SK-N-SH treated with all-trans-retinoic acid at 6 μM for 48 hours (cell line): ENCODE data around the gene ZBTB46.

ENCODE experiments used
- ATAC-seq: fragments of 200-7000 bp; cut with Tn5 transposase; 3 replicates; pipeline ENCODE4 v1.9.1; 2020; ENCODE audit warnings: mild to moderate bottlenecking, moderate library complexity
- ARNTL ChIP-seq: fragments of 450-650 bp; formaldehyde crosslinking; IDR thresholded peaks from 2 replicates; pipeline ENCODE4 v1.5.0; 2020; ENCODE audit warnings: low read depth, mild to moderate bottlenecking, moderate library complexity, borderline replicate concordance
- BACH2 ChIP-seq: fragments of 250-450 bp; sonication (Bioruptor Pico); IDR thresholded peaks from 2 replicates; pipeline ENCODE4 v1.9.0; 2021; ENCODE audit warnings: mild to moderate bottlenecking, borderline replicate concordance
- CSDC2 ChIP-seq: fragments of 250-450 bp; sonication (Bioruptor Pico); IDR thresholded peaks from 2 replicates; pipeline ENCODE4 v1.5.0; 2020; ENCODE audit warnings: mild to moderate bottlenecking, moderate library complexity
- CSRNP3 ChIP-seq: fragments of 250-450 bp; sonication (Bioruptor Pico); IDR thresholded peaks from 2 replicates; pipeline ENCODE4 v1.5.1; 2021; ENCODE audit warnings: mild to moderate bottlenecking, moderate library complexity
- ESRRG ChIP-seq: fragments of 250-450 bp; sonication (Bioruptor Pico); IDR thresholded peaks from 2 replicates; pipeline ENCODE4 v1.6.1; 2021; ENCODE audit warnings: mild to moderate bottlenecking
- GLIS3 ChIP-seq: fragments of 250-450 bp; sonication (Bioruptor Pico); IDR thresholded peaks from 2 replicates; pipeline ENCODE4 v1.5.0; 2020; ENCODE audit warnings: mild to moderate bottlenecking, moderate library complexity
- ISL1 ChIP-seq: fragments of 250-450 bp; sonication (Bioruptor Pico); IDR thresholded peaks from 2 replicates; pipeline ENCODE4 v2.1.2; 2022; ENCODE audit warnings: mild to moderate bottlenecking, moderate library complexity
- PATZ1 ChIP-seq: fragments of 250-450 bp; sonication (Bioruptor Pico); IDR thresholded peaks from 2 replicates; pipeline ENCODE4 v1.8.0; 2020; ENCODE audit warnings: mild to moderate bottlenecking, moderate library complexity, borderline replicate concordance
- POU6F1 ChIP-seq: fragments of 250-450 bp; sonication (Bioruptor Pico); IDR thresholded peaks from 2 replicates; pipeline ENCODE4 v1.8.0; 2021; ENCODE audit warnings: low read depth, mild to moderate bottlenecking, moderate library complexity, borderline replicate concordance
- PPARA ChIP-seq: fragments of 250-450 bp; sonication (Bioruptor Pico); IDR thresholded peaks from 2 replicates; pipeline ENCODE4 v1.5.0; 2020; ENCODE audit warnings: mild to moderate bottlenecking, borderline replicate concordance
- SNAI2 ChIP-seq: fragments of 250-450 bp; sonication (Bioruptor Pico); IDR thresholded peaks from 2 replicates; pipeline ENCODE4 v1.5.0; 2020; ENCODE audit warnings: mild to moderate bottlenecking, moderate library complexity
- TCF4 ChIP-seq: fragments of 250-450 bp; sonication (Bioruptor Pico); IDR thresholded peaks from 2 replicates; pipeline ENCODE4 v1.8.0; 2021; ENCODE audit warnings: mild to moderate bottlenecking, moderate library complexity, borderline replicate concordance
- TOX ChIP-seq: fragments of 250-450 bp; sonication (Bioruptor Pico); IDR thresholded peaks from 2 replicates; pipeline ENCODE4 v1.8.0; 2021; ENCODE audit warnings: mild to moderate bottlenecking, moderate library complexity, borderline replicate concordance
- ZC3H10 ChIP-seq: fragments of 250-450 bp; sonication (Bioruptor Pico); IDR thresholded peaks from 2 replicates; pipeline ENCODE4 v1.5.1; 2021; ENCODE audit warnings: mild to moderate bottlenecking, moderate library complexity
- ZFP30 ChIP-seq: fragments of 450-650 bp; formaldehyde crosslinking; IDR thresholded peaks from 2 replicates; pipeline ENCODE4 v1.5.0; 2022; ENCODE audit warnings: mild to moderate bottlenecking, moderate library complexity
- ZNF565 ChIP-seq: fragments of 450-650 bp; formaldehyde crosslinking; conservative IDR thresholded peaks from 2 replicates; pipeline ENCODE4 v1.5.0; 2020; ENCODE audit warnings: low read depth, mild to moderate bottlenecking, moderate library complexity
- ZNF70 ChIP-seq: fragments of 450-650 bp; formaldehyde crosslinking; IDR thresholded peaks from 2 replicates; pipeline ENCODE4 v1.5.0; 2020; ENCODE audit warnings: mild to moderate bottlenecking, moderate library complexity
- ZNF8 ChIP-seq: fragments of 450-650 bp; formaldehyde crosslinking; IDR thresholded peaks from 2 replicates; pipeline ENCODE4 v1.5.0; 2020; ENCODE audit warnings: mild to moderate bottlenecking, moderate library complexity
- TF ChIP-seq, protein P1 (sequence below): fragments of 250-450 bp; sonication (Bioruptor Pico); IDR thresholded peaks from 2 replicates; pipeline ENCODE4 v1.5.0; 2020; ENCODE audit warnings: mild to moderate bottlenecking, moderate library complexity

ZBTB46 gene

GRCh38 chr20:63767886-63768285 is 63.2 kb downstream of the ZBTB46 start (continued):
- TF ChIP-seq TOX (CRISPR knock-in tag) (no peak), ESRRG (CRISPR knock-in tag) (no peak), ZNF565 (CRISPR knock-in tag) (no peak), TCF4 (CRISPR knock-in tag) (no peak), ISL1 (CRISPR knock-in tag) (no peak)

DNA sequence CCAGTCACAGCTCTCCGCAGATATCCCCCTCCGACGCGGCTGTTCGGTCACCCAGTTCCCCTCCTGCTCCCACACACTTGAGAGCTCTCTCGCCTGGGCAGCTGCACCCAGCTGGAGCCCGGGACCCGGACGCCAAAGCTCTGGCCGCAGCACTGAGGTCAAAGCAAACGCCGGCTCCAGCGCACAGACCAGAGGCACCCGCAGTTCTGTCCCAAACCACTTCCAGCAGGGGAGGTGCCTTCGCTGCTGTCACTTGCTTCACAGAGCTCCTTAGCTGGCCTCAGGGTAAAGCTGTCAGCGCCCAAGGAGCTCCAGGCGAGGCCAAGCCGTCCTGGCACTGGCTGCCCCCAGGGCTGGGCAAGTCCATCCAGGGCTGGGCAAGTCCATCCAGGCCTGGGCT is 63.6 kb downstream of the ZBTB46 start:
- ATAC-seq, result no peak; the same call in 2 of the 3 replicates

GRCh38 chr20:63766695-63767426 is 64.2 kb downstream of the ZBTB46 start:
- ATAC-seq, result no peak
- TF ChIP-seq ESRRG (CRISPR knock-in tag) (no peak), TOX (CRISPR knock-in tag) (no peak), POU6F1 (CRISPR knock-in tag) (no peak)

More for the DNA sequence above, 63.6 kb downstream of the ZBTB46 start:
- TF ChIP-seq ISL1 (CRISPR knock-in tag) (no peak), TCF4 (CRISPR knock-in tag) (no peak), ZNF565 (CRISPR knock-in tag) (no peak), ZNF70 (no peak), CSDC2 (no peak), ARNTL (no peak), ZFP30 (CRISPR knock-in tag) (no peak), ZNF8 (no peak), CSRNP3 (CRISPR knock-in tag) (no peak)

GRCh38 chr20:63765902-63766301 is 65.2 kb downstream of the ZBTB46 start:
- TF ChIP-seq POU6F1 (CRISPR knock-in tag), result no peak

DNA sequence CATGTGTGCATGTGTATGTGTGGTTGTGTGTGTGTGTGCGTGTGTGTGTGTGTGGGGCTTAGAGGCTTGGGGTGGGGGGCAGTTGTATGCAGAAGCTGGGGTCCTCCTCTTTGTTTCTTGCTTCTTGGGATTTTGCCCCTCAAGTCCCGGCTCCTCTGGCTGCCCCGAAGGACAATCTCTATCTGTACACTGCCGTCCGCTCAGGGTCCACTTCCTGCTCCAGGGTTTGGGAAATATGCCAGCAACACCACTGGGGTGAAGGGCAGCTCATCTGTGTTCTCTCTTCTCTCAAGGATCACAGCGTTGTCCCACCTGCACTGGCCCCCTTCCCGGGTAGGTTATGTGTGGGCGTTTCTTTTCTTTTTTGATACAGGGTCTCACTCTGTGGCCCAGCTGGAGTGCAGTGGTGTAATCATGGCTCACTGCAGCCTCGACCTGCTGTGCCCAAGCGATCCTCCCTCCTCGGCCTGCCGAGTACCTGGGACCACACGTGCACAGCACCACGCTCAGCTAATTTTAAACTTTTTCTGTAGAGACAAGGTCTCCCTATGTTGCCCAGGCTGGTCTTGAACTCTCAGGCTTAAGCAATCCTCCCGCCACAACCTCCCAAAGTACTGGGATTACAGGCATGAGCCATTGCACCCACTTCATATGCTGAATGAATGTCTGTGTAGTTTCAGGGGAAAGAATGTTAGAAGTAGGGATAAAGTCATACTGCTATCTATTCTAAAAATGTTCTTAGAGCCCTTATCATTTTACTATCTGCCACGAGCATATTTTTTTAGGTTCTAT is 65.8 kb downstream of the ZBTB46 start:
- TF ChIP-seq BACH2 (CRISPR knock-in tag) (no peak), SNAI2 (no peak), TOX (CRISPR knock-in tag) (no peak), PPARA (no peak), ZNF565 (CRISPR knock-in tag) (no peak), GLIS3 (no peak), ZNF8 (no peak)
- no peak for ATAC-seq

More at GRCh38 chr20:63765902-63766301, 65.2 kb downstream of the ZBTB46 start:
- no peak for ATAC-seq

DNA sequence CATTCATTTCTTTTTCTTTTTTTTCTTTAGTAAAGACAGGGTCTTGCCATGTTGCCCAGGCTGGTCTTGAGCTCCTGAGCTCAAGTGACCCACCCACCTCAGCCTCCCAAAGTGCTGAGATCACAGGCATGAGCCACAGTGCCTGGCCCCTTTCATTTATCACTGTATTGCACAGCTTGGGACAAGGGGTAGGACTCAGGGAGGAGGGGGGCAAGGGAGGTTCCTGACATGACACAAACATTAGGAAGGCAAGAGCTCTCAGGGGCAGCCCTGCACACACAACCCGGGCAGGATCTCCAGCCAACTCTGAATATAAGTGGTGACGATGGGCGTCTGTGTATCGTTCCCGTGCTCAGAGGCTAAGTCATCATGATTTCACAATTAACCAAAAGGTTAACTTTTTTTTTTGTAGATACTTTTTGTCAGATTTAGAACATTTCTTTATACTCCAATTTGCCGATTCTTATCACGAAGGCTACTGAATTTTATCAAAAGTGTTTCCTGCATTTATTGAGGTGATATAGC is 71.6 kb downstream of the ZBTB46 start:
- no peak for ATAC-seq
- no peak for TF ChIP-seq ZNF565 (CRISPR knock-in tag)
- no peak for TF ChIP-seq ZNF8
- TF ChIP-seq, protein P1, sequence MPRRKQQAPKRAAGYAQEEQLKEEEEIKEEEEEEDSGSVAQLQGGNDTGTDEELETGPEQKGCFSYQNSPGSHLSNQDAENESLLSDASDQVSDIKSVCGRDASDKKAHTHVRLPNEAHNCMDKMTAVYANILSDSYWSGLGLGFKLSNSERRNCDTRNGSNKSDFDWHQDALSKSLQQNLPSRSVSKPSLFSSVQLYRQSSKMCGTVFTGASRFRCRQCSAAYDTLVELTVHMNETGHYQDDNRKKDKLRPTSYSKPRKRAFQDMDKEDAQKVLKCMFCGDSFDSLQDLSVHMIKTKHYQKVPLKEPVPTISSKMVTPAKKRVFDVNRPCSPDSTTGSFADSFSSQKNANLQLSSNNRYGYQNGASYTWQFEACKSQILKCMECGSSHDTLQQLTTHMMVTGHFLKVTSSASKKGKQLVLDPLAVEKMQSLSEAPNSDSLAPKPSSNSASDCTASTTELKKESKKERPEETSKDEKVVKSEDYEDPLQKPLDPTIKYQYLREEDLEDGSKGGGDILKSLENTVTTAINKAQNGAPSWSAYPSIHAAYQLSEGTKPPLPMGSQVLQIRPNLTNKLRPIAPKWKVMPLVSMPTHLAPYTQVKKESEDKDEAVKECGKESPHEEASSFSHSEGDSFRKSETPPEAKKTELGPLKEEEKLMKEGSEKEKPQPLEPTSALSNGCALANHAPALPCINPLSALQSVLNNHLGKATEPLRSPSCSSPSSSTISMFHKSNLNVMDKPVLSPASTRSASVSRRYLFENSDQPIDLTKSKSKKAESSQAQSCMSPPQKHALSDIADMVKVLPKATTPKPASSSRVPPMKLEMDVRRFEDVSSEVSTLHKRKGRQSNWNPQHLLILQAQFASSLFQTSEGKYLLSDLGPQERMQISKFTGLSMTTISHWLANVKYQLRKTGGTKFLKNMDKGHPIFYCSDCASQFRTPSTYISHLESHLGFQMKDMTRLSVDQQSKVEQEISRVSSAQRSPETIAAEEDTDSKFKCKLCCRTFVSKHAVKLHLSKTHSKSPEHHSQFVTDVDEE, result no peak
- TF ChIP-seq ESRRG (CRISPR knock-in tag), result no peak
- no peak for TF ChIP-seq CSRNP3 (CRISPR knock-in tag)
- TF ChIP-seq SNAI2, result no peak
- no peak for TF ChIP-seq ZC3H10 (CRISPR knock-in tag)
- TF ChIP-seq PATZ1 (CRISPR knock-in tag), result no peak
